Activated gamma-delta T cell treated with anti-CD3 and anti-CD28 coated beads, Interleukin-2, amount 50 U/mL, for 16 hours (primary cell): ENCODE measurements around the gene ATP5ME.

ENCODE experiments used
- DNase-seq: peaks from one replicate; pipeline ENCODE4 v3.0.0-alpha.2; 2020; ENCODE audit warnings: low read depth

The ATP5ME gene

GRCh38 chr4:633976-634598 is 40.0 kb downstream of the ATP5ME start:
- DNase-seq = no peak

- DNase-seq = no peak
Observed at GRCh38 chr4:633406-633805, 40.7 kb downstream of the ATP5ME start.

GRCh38 chr4:632926-633325 is 41.1 kb downstream of the ATP5ME start:
- no peak for DNase-seq

GRCh38 chr4:632196-632790 is 41.8 kb downstream of the ATP5ME start:
- no peak for DNase-seq

DNA sequence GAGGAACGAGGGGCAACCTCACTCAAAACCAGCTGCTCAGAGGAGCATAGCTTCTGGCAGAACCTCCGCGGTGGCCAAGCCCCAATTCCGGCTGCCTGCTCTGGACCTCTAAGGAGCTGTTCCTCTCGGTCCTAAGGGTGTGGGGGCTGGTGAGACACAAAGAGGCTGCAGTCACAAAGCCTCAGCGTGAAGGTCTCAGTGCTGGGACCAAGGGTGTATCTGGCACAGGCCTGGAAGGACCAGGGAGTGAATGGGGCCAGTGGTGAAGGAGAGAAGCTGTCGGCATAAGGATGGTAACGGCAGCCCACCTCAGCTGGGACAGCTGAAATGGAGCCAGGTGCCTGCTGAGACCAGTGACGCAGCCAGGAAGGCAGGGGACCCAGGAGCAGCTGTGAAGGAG is 43.4 kb downstream of the ATP5ME start:
- no peak for DNase-seq

DNA sequence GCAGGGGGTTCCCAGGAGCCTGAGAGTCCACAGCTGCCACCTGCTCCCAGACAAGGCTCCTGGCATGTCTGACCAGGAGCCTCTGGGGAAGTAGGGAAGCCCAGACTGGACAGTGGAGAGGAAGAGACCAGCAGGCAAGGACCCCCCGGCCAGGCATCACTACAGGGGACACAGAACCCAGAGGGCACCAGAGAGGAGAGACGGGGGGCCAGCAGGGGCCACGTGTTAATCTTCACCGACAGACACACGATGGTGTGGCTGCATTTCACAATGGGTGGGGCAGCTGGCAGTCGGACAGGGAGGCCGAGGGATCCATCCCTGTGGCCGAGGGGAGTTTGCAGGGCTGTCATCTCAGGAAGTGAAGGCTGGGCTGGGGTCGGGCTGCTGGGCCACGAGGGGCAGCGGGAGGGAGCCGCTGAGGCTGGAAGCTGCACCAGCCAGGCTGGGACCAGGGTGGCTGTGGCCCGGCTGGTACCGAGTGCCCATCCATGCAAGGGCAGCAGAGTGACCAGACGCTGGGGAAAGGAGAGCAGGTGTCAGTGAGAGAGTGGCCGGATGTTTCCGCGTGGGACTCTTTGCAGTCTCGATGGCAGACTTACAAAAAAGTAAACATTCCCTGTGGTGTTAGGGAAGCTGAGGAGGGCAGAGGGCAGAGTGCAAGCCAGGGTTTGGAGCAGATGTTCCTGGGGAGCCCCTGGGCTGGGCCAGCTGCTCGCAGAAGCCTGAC is 44.0 kb downstream of the ATP5ME start:
- DNase-seq = no peak

DNA sequence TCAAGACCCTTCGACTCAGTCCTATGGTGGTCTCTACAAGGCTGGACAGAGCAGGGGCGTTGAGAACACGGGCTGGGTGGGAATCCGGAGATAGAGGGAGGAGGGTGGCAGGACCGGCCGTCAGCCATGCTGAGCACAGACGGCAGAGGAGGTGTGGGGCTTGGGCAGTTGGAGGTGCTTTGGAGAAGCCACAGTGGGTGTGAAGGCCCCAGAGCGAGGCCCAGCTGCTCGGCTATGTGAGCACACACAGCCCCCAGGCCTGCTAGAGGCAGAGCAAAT is 44.5 kb downstream of the ATP5ME start:
- no peak for DNase-seq

DNA sequence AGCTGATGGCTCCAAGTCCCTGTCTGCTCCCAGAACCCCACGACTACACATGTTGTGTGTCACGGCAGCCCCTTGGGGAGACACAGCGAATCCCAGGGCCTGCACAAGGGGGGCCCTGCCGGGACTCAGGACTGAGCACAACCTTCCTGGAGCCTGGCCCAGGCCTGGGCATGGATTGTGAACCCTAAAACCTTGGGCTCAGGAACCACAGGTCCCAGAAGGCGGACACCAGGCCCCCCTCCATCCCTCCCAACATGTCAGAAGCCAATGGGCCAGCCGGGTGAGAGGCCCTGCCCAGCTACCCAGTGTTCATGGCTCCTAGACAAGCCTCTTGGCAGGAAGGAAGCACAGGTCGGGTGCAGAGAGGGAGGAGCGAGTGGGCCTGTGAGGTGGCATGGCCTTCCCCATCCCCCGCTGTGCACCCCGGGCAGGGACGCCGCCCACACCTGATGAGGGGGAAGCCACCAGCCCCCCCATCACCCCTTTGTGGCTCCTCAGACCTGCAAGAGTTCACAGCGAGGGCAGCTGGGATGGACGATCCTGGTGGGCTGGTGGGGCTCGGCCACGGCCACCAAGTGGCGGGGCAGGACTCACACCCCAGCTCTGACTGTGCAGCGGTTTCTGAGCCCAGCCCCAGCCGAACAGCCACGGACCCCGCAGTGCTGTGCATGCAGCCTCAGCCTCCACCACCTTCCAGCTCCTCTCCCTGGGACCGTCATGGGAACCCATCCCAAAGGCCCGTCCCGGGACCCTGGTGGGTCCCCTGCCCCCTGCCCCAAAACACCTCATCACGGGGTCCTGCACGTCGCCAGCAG is 45.0 kb downstream of the ATP5ME start:
- DNase-seq = no peak

DNA sequence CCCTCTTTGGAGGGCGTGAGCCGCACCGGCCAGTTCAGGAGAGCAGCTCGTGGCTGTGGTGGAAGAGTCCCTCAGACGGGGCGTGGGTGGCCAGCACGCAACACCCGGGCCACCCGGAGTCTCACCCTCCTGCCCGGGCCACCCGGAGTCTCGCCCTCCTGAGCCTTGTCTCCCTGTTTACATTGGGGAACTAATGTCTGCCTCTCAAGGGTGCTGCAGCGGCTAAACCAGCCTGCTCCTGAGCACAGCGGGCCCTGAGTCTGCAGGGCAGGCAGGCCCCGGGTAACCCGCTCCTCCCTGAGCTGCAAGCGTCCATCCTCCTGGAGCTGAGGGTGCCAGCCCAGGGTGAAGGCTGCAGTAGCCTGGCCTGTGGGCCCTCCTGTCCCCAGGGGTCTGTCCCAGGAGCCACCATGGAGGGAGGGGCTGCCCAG is 45.8 kb downstream of the ATP5ME start:
- no peak for DNase-seq

DNA sequence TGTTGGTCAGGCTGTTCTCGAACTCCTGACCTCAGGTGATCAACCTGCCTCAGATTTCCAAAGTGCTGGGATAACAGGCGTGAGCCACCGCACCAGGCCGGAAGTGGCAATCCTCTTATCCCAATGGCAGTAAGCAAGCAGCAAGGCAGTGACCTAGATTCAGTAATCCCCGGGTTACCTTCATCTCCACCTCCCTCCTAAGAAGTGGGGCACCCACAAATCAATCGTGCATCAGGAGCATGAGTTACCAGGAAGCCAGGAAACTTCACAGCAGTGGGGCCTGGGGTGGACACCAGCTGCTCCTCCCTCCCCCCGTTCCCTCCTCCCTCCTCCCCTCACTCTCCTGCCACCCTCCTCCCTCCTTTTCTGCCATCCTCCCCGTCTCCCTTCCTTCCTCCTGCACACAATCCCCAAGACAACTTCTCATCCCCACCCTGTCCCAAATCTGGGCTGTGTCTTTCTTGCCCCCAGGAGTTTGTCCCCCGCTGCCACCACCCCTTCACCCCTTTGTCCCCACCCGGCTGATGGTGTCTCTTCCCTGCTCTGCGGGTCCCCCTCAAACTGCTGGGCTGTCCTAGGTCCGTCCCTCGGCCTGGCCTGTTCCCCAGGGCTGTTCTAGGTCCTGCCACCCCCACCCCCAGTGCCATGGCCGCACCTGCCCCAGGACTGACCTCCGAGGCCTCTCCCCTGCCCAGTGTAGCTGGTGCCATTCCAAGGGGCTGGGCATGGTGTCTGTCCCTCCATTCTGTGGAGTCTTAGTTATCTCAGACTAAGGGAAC is 46.5 kb downstream of the ATP5ME start:
- no peak for DNase-seq

GRCh38 chr4:626201-627091 is 47.6 kb downstream of the ATP5ME start:
- DNase-seq = no peak

GRCh38 chr4:625631-626161 is 48.4 kb downstream of the ATP5ME start:
- DNase-seq = no peak

DNA sequence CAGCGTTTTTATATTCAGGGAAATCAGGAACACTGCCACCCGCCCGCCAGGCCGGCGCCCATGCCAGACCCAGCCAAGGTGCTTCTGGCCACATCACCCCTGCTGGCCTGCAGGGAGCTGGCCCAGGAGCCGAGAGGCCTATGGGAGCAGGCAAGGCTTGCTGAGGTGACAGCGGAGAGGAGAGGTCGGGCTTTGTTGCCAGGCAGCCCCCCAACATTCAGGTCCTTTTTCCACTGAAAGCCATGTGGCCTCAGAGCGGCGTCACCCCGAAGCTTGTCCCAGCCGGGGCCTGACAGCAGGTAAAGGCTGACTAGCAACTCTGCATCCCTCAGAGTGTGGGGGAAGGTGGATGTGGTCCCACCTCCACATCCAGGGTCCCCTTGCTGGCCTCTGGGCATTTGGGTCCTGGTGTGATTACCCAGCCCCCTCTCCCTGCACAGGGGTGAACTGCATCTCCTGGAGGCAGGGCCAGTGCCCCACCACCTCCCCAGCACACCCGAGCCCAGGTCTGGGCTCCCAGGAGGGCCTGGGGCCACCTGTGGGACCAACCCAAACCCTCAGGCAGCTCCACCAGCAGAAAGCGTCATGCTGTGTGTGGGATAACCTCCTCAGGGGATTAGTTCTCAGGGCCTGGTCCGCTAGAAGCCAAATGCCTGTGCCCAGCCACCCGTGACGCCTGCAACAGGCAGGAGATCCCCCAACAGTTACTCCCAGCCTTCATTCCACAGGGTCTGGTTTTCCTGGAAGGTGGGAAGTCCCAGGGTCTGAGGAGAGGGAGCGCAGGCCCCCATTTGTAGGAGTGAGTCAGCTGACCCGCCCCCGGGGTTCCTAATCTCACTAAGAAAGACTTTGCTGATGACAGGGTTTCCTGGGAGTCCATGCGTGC is 49.1 kb downstream of the ATP5ME start, which contains the start of gene PDE6B:
Gene PDE6B, plus strand, starts transcription at position 869 of the 886 bp plus-strand sequence. CDS start 54 bp downstream, outside the sequence.
- DNase-seq = no peak

DNA sequence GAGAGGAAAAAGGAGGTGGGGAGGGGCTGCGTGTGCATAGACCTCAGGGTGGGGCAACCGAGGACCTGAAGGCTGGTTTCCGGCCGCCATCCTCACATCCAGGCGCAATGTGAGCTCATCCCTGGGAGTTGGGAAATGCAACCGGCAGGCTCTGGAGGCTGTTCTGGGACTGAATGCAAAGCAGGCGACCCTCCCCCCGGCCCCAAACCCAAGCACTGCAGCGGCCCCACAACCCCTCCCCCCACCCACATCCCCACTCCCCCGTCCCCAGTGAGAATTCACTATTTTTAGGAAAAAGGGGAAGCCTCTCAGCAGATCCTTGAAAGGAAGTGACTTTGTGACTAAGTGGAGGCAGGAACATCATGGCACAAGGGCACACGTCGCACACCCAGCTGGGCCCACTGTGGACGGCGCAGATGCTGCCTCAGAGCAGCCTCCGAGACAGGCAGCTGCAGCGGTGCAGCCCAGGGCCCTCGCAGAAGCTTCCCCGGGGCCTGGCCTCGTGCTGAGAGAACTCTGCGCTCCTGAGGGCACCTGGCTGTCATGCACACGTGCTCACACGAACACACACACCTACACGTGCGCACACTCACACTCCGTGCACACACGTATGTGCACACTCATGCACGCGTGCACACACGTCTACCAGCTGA is 50.0 kb downstream of the ATP5ME start:
- DNase-seq = no peak

DNA sequence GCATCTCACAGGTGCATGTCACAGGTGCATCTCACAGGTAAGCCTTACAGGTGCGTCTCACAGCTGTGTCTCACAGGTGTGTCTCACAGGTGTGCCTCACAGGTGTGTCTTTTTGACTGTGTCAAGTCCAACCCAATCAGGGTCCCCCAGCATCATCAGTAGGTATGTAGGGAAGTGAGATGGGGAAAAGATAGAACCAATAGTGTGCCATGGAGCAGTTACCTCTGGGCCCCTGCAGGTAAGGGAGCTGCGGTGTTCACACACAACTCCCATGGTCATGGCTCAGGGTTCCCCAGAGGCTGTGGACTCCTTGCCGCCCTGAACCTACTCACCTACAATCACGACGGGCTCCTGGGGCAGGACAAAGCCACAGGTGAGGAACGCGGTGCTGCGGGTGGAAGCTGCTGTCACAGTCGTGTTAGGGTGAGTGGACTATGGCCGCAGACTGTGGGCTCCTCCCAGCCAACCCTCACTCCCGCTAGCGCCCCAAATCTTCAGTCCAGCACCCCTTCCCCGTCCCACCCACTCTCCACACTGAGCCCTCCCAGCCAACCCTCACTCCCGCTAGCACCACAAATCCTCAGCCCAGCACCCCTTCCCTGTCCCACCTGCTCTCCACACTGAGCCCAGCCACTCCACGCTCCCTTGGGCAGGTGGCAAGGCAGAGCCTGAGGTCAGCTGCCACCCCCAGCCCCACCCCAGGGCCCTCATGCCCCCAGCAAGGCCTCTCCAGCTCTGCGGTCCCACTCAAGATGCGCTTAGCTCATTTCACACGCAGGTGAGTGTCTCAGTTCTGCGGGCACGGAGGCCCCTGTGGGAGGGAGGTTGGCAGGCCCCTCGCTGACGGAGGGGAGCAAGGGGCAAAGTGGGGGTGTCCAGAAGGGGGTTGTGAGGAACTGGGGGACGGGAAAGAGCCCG is 50.8 kb downstream of the ATP5ME start:
- no peak for DNase-seq
